Central memory CD8-positive, alpha-beta T cell (primary cell): ENCODE data around the gene WASHC4.
"Not testable (repeated sequence)": the region's sequence is repeated elsewhere in the genome, so short reads cannot be mapped to it uniquely, and the experiment has no call there.

Experiments
- ATAC-seq: fragments of 150-1000 bp; cut with Tn5 transposase; replicated peaks from 2 replicates; pipeline ENCODE4 v1.10.0; 2022; ENCODE audit warnings: mild to moderate bottlenecking, moderate FRiP score, moderate number of reproducible peaks; ENCODE audit not compliant: poor library complexity, severe bottlenecking; ENCODE audit errors: extremely low read depth
- DNase-seq, 2 donors: peaks; one replicate each; pipeline ENCODE4 v3.0.0; 2021; ENCODE audit warnings: low spot score in 2 of 2
- H3K27ac Mint-ChIP-seq: one replicate; pipeline ENCODE4 v1.8.0; 2022; ENCODE audit warnings: low read depth, mild to moderate bottlenecking, moderate library complexity, mixed read lengths
- H3K27me3 Mint-ChIP-seq: one replicate; pipeline ENCODE4 v1.8.0; 2022; ENCODE audit warnings: mixed read lengths
- H3K36me3 Mint-ChIP-seq: one replicate; pipeline ENCODE4 v1.8.0; 2022; ENCODE audit warnings: mild to moderate bottlenecking, moderate library complexity, mixed read lengths; ENCODE audit not compliant: insufficient read depth
- H3K4me1 Mint-ChIP-seq: one replicate; pipeline ENCODE4 v1.8.0; 2022; ENCODE audit warnings: mixed read lengths
- H3K4me3 Mint-ChIP-seq: one replicate; pipeline ENCODE4 v1.8.0; 2022; ENCODE audit warnings: mild to moderate bottlenecking, moderate library complexity, mixed read lengths
- H3K9me3 Mint-ChIP-seq: one replicate; pipeline ENCODE4 v1.8.0; 2022; ENCODE audit warnings: mixed read lengths

WASHC4 gene

DNA sequence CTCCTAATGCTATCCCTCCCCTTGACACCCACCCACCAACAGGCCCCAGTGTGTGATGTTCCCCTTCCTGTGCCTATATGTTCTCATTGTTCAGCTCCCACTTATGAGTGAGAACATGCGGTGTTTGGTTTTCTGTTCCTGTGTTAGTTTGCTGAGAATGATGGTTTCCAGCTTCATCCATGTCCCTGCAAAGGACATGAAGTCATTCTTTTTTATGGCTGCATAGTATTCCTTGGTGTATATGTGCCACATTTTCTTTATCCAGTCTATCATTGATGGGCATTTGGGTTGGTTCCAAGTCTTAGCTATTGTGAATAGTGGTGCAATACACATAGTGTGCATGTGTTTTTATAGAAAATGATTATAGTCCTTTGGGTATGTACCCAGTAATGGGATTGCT lies 71.6 kb downstream of the WASHC4 start:
- Mint-ChIP-seq H3K4me1 (peaks cover 16% of the 10 kb centered on the region), H3K36me3 (peaks cover 26% of the 10 kb centered on the region)
- not testable (repeated sequence) for H3K27ac Mint-ChIP-seq

GRCh38 chr12:105183406-105183805 lies 75.9 kb downstream of the WASHC4 start:
- not testable (repeated sequence) for H3K27ac Mint-ChIP-seq
- peaks cover 25% of the 10 kb centered on the region for H3K36me3 Mint-ChIP-seq

More for the DNA sequence above, 71.6 kb downstream of the WASHC4 start:
- H3K9me3 Mint-ChIP-seq, DNase-seq, ATAC-seq, H3K4me3 Mint-ChIP-seq, H3K27me3 Mint-ChIP-seq: not testable (repeated sequence)

GRCh38 chr12:105183976-105184375 lies 76.4 kb downstream of the WASHC4 start:
- not testable (repeated sequence) for H3K27ac Mint-ChIP-seq, DNase-seq, H3K9me3 Mint-ChIP-seq, ATAC-seq, H3K4me3 Mint-ChIP-seq, H3K27me3 Mint-ChIP-seq
- H3K36me3 Mint-ChIP-seq = peaks cover 30% of the 10 kb centered on the region
- peaks cover 16% of the 10 kb centered on the region for H3K4me1 Mint-ChIP-seq

More at GRCh38 chr12:105183406-105183805, 75.9 kb downstream of the WASHC4 start:
- ATAC-seq, DNase-seq, H3K9me3 Mint-ChIP-seq, H3K4me3 Mint-ChIP-seq, H3K27me3 Mint-ChIP-seq: not testable (repeated sequence)
- H3K4me1 Mint-ChIP-seq = peaks cover 16% of the 10 kb centered on the region

DNA sequence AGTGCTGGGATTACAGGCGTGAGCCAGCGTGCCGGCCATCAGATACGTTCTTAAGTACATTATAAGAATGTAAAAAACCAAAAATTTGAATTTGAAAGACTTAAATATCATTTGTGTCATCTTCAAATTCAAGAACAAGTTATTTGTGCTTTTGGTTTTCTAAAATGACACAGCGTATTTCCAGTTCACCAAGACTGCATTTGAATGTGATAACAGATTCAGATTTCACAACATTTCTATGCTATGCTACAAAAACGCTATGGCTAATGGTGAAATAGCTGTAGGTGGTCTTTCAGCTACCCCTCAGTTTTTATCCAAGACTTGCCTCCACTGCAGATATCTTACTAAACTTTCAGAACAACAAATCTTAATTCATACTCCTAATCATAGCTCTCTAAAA lies 81.8 kb downstream of the WASHC4 start:
- Mint-ChIP-seq H3K27ac (no peak overlapping the region), H3K27me3 (no peaks in the 10 kb centered on the region), H3K4me3 (no peak overlapping the region), H3K36me3 (peaks cover 34% of the 10 kb centered on the region), H3K9me3 (no peaks in the 10 kb centered on the region), H3K4me1 (no peaks in the 10 kb centered on the region)
- DNase-seq (no peak), ATAC-seq (no peak)

DNA sequence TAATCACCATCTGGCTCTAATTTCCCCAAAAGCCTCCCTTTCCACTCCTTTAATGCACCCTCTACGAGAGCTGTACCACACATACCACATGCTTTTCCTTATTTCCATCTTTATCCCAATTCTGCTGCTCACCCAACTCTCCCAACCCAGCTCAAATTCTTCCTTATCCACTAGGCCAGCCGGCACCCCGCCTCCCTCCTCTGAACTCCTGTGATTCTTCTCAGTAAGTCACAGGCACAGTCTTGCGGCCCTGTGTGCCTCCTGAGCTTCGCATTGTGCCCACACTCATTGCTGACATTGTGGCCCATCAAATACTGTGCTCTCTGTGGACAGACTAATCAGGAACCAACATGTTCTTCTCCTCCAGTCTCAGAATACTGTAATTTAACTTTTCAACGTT lies 83.0 kb downstream of the WASHC4 start:
- no peak overlapping the region for H3K4me3 Mint-ChIP-seq
- no peaks in the 10 kb centered on the region for H3K27me3 Mint-ChIP-seq
- ATAC-seq (no peak), DNase-seq (no peak)
- H3K36me3 Mint-ChIP-seq = peaks cover 41% of the 10 kb centered on the region
- H3K4me1 Mint-ChIP-seq = no peaks in the 10 kb centered on the region
- peak overlapping the region; percentile 32 for H3K27ac Mint-ChIP-seq
- H3K9me3 Mint-ChIP-seq = no peaks in the 10 kb centered on the region

DNA sequence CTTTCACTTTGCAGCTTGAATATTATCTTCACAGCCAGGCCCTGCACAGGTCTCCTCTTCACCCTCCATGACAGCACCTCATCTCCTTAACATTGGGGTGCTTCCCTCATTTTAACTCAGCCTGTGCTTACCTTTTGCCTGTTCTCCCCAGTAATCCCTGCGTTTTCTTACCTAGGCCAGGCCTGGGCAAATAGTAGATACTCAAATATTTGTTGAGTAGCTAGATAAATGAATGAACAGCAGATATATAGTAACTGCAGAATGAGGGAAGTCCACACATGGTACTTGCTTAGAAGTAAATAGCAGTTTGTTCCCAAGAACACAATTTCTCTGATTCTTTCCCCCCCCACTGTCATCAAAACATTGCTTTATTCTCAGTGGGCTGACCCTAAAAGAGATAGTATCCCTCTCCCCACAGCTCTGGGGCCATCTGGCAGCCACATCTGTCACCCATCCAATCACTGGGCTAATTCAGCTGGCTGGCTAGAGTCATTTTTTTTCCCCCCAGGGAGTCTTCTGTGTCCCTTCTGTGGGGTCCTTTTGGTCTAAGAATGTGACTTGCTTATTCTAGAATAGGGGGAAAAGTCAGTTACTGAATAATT lies 85.2 kb downstream of the WASHC4 start:
- H3K4me1 Mint-ChIP-seq = no peaks in the 10 kb centered on the region
- H3K4me3 Mint-ChIP-seq = no peak overlapping the region
- H3K9me3 Mint-ChIP-seq = no peaks in the 10 kb centered on the region
- DNase-seq (no peak), ATAC-seq (no peak)
- peaks cover 43% of the 10 kb centered on the region for H3K36me3 Mint-ChIP-seq
- no peaks in the 10 kb centered on the region for H3K27me3 Mint-ChIP-seq
- H3K27ac Mint-ChIP-seq = peak overlapping the region; percentile 23

- Mint-ChIP-seq H3K27me3 (no peaks in the 10 kb centered on the region), H3K27ac (no peak overlapping the region), H3K9me3 (no peaks in the 10 kb centered on the region), H3K4me3 (no peak overlapping the region), H3K36me3 (peaks cover 35% of the 10 kb centered on the region), H3K4me1 (no peaks in the 10 kb centered on the region)
- DNase-seq (no peak), ATAC-seq (no peak)
These were observed 87.4 kb downstream of the WASHC4 start for GRCh38 chr12:105194947-105195346.

DNA sequence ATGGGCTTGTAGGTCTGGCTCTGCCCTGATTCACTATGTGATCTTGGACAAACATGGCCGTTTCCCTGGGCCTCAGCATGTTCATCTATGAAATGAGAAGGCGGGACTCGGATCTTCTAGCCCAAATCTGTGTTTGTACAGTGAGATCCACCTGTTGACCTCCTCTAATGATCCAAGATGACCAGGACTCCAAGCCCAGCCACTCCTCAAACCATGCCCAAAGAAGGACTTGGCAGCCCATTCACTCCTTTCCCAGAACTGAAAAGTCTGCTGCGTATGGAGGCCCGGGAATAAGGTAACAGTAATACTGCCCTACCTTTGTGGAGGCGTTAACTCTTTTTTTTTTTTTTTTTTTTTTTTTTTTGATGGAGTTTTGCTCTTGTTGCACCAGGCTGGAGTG lies 88.6 kb downstream of the WASHC4 start:
- Mint-ChIP-seq H3K4me1 (no peaks in the 10 kb centered on the region), H3K4me3 (no peak overlapping the region), H3K27me3 (no peaks in the 10 kb centered on the region), H3K36me3 (peaks cover 36% of the 10 kb centered on the region), H3K27ac (peak overlapping the region; percentile 35), H3K9me3 (no peaks in the 10 kb centered on the region)
- DNase-seq = no peak
- ATAC-seq = no peak

DNA sequence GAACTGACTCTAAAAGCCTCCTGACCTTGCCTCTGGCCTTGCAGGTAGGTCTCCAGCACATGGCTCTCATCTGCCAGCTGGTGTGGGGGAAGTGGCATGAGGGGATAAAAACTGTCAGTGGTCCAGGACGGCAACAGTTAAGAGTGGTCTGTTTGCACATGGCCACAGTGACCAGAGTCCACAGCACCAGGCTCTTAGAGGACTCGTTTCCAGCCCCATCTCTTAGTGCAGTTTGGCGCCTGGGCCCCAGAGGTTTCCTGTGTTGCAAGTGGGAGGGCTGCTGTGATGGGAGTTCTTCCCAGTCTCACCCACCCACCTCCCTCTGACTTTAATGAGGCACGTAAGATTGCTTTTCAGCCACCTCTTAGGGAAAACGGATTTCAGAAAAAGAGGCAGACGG lies 91.4 kb downstream of the WASHC4 start:
- no peak for ATAC-seq

GRCh38 chr12:105200385-105200784 lies 92.9 kb downstream of the WASHC4 start:
- Mint-ChIP-seq H3K9me3 (no peaks in the 10 kb centered on the region), H3K27me3 (no peaks in the 10 kb centered on the region), H3K4me3 (no peak overlapping the region), H3K27ac (peak overlapping the region; percentile 82), H3K36me3 (peaks cover 38% of the 10 kb centered on the region), H3K4me1 (no peaks in the 10 kb centered on the region)
- DNase-seq (no peak), ATAC-seq (no peak)

More for the DNA sequence above, 91.4 kb downstream of the WASHC4 start:
- DNase-seq = no peak
- H3K27me3 Mint-ChIP-seq = no peaks in the 10 kb centered on the region
- H3K36me3 Mint-ChIP-seq = peaks cover 39% of the 10 kb centered on the region
- no peaks in the 10 kb centered on the region for H3K4me1 Mint-ChIP-seq
- no peaks in the 10 kb centered on the region for H3K9me3 Mint-ChIP-seq
- H3K27ac Mint-ChIP-seq = no peak overlapping the region
- no peak overlapping the region for H3K4me3 Mint-ChIP-seq

- Mint-ChIP-seq H3K27me3 (no peaks in the 10 kb centered on the region), H3K4me1 (no peaks in the 10 kb centered on the region), H3K36me3 (peaks cover 35% of the 10 kb centered on the region), H3K27ac (peak overlapping the region; percentile 82), H3K9me3 (no peaks in the 10 kb centered on the region), H3K4me3 (no peak overlapping the region)
- DNase-seq (no peak), ATAC-seq (no peak)
These were observed 93.8 kb downstream of the WASHC4 start for GRCh38 chr12:105201299-105201698.

DNA sequence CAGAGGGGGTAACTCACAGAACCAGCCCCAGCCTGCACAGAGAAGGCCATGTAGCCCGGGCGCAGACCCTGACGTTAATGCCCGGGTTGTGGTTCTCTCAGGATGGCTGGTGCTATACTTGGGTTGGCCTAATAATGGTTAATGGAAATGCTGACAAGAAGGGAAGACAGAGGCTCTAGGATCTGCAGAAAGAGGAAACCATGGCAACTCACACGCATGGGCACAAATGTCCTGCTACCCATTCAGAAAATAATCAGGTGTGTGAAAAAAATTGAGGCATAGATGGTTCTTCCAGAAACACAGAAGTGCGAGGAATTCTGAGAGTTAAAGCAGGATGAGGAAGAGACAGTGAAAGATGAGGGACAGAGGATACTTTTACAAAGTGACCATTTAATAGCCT lies 94.7 kb downstream of the WASHC4 start:
- ATAC-seq (no peak), DNase-seq (no peak)
- peaks cover 38% of the 10 kb centered on the region for H3K36me3 Mint-ChIP-seq
- H3K9me3 Mint-ChIP-seq = no peaks in the 10 kb centered on the region
- no peak overlapping the region for H3K27ac Mint-ChIP-seq
- no peak overlapping the region for H3K4me3 Mint-ChIP-seq
- no peaks in the 10 kb centered on the region for H3K4me1 Mint-ChIP-seq
- H3K27me3 Mint-ChIP-seq = no peaks in the 10 kb centered on the region

GRCh38 chr12:105204127-105204526 lies 96.6 kb downstream of the WASHC4 start:
- H3K4me1 Mint-ChIP-seq = no peaks in the 10 kb centered on the region
- H3K27ac Mint-ChIP-seq = no peak overlapping the region
- no peak for ATAC-seq
- peaks cover 43% of the 10 kb centered on the region for H3K36me3 Mint-ChIP-seq
- no peak for DNase-seq
- no peaks in the 10 kb centered on the region for H3K9me3 Mint-ChIP-seq
- no peaks in the 10 kb centered on the region for H3K27me3 Mint-ChIP-seq
- no peak overlapping the region for H3K4me3 Mint-ChIP-seq
